CD14-positive monocyte (primary cell): ENCODE data around the gene NEUROD2. TPM values are rescaled to one million over a fixed set of nuclear protein-coding genes. Genes with fewer than 3 reads are reported as not detected.

Experiments used
- DNase-seq, 3 donors: peaks; one replicate each; pipeline ENCODE4 v3.0.0-alpha.2; 2011 to 2022
- H2AFZ ChIP-seq: 2 replicates; pipeline ENCODE4 v1.6.0; 2012; ENCODE audit warnings: mild to moderate bottlenecking, low read depth, low read length, inconsistent platforms; ENCODE audit not compliant: insufficient read depth, poor library complexity, severe bottlenecking
- H3K27ac ChIP-seq, 2 donors: 1 replicate in 1 of 2; 2 replicates in 1 of 2; pipeline ENCODE4 v1.5.1; 2012 to 2013; ENCODE audit warnings: low read length in 2 of 2, control low read depth in 1 of 2, inconsistent platforms in 1 of 2, low read depth in 1 of 2, mild to moderate bottlenecking in 1 of 2
- H3K27me3 ChIP-seq, 2 donors: one replicate each; pipeline versions ENCODE4 v1.6.0 to v1.6.1; 2011 to 2013; ENCODE audit warnings: low read length in 2 of 2; ENCODE audit not compliant: control insufficient read depth in 2 of 2, insufficient read depth in 2 of 2
- H3K36me3 ChIP-seq, 2 donors: replicated peaks in 1 of 2; 1 replicate in 1 of 2; 2 replicates in 1 of 2; pipeline versions ENCODE4 v1.5.1 to v1.6.1; 2012 to 2013; ENCODE audit warnings: low read length in 2 of 2, control low read depth in 1 of 2, inconsistent platforms in 1 of 2, mild to moderate bottlenecking in 1 of 2; ENCODE audit not compliant: insufficient read depth in 2 of 2, control insufficient read depth in 1 of 2
- H3K4me1 ChIP-seq, 2 donors: 1 replicate in 1 of 2; 2 replicates in 1 of 2; pipeline versions ENCODE4 v1.5.1 to v1.6.1; 2012 to 2013; ENCODE audit warnings: low read length in 2 of 2, control low read depth in 1 of 2, inconsistent platforms in 1 of 2, mild to moderate bottlenecking in 1 of 2, moderate library complexity in 1 of 2; ENCODE audit not compliant: insufficient read depth in 2 of 2, control insufficient read depth in 1 of 2
- H3K4me2 ChIP-seq: replicated peaks from 2 replicates; pipeline ENCODE3; 2012; ENCODE audit warnings: low read length, moderate library complexity, mild to moderate bottlenecking; ENCODE audit not compliant: poor library complexity, severe bottlenecking; ENCODE audit errors: extremely low read depth
- H3K4me3 ChIP-seq, 3 experiments: fragments of 200-600 bp in 1 of 3; sonication (generic) in 1 of 3; replicated peaks in 1 of 3; 1 replicate in 2 of 3; 2 replicates in 1 of 3; pipeline ENCODE4 v1.5.1; 2011 to 2013; ENCODE audit warnings: low read length in 3 of 3, mild to moderate bottlenecking in 3 of 3, control low read depth in 2 of 3, low read depth in 2 of 3, inconsistent platforms in 1 of 3, moderate library complexity in 1 of 3
- H3K79me2 ChIP-seq: 2 replicates; pipeline ENCODE4 v1.6.0; 2012; ENCODE audit warnings: mild to moderate bottlenecking, control low read depth, inconsistent platforms, low read length, moderate library complexity; ENCODE audit not compliant: insufficient read depth
- H3K9ac ChIP-seq: 2 replicates; pipeline ENCODE4 v1.6.0; 2017; ENCODE audit warnings: low read length, mild to moderate bottlenecking; ENCODE audit not compliant: insufficient read depth, poor library complexity, severe bottlenecking
- H3K9me3 ChIP-seq, 2 donors: replicated peaks in 1 of 2; 1 replicate in 1 of 2; 2 replicates in 1 of 2; pipeline versions ENCODE4 v1.5.1 to v1.6.1; 2012 to 2013; ENCODE audit warnings: low read length in 2 of 2, control low read depth in 1 of 2; ENCODE audit not compliant: control insufficient read depth in 1 of 2, insufficient read depth in 1 of 2
- H4K20me1 ChIP-seq: 2 replicates; pipeline ENCODE4 v1.6.0; 2012; ENCODE audit warnings: mild to moderate bottlenecking, low read length, control low read depth, moderate library complexity; ENCODE audit not compliant: insufficient read depth
- H3K27ac Mint-ChIP-seq, 7 donors: one replicate each; pipeline ENCODE4 v1.8.0; 2020; ENCODE audit warnings: mild to moderate bottlenecking in 7 of 7, mixed read lengths in 7 of 7, moderate library complexity in 6 of 7, inconsistent platforms in 2 of 7
- H3K27me3 Mint-ChIP-seq, 3 donors: one replicate each; pipeline ENCODE4 v1.8.0; 2021 to 2022; ENCODE audit warnings: low read depth in 3 of 3, mild to moderate bottlenecking in 3 of 3, mixed read lengths in 3 of 3, moderate library complexity in 3 of 3, inconsistent platforms in 1 of 3
- H3K36me3 Mint-ChIP-seq, 2 donors: one replicate each; pipeline ENCODE4 v1.8.0; 2020; ENCODE audit warnings: mixed read lengths in 2 of 2, inconsistent platforms in 1 of 2, mild to moderate bottlenecking in 1 of 2
- H3K4me1 Mint-ChIP-seq: one replicate; pipeline ENCODE4 v1.8.0; 2020; ENCODE audit warnings: mild to moderate bottlenecking, mixed read lengths
- H3K4me3 Mint-ChIP-seq, 2 donors: one replicate each; pipeline ENCODE4 v1.8.0; 2020; ENCODE audit warnings: mild to moderate bottlenecking in 2 of 2, mixed read lengths in 2 of 2, moderate library complexity in 1 of 2
- H3K9me3 Mint-ChIP-seq, 7 donors: one replicate each; pipeline ENCODE4 v1.8.0; 2020 to 2022; ENCODE audit warnings: mixed read lengths in 7 of 7, mild to moderate bottlenecking in 6 of 7, moderate library complexity in 6 of 7, inconsistent platforms in 2 of 7
- CTCF ChIP-seq: fragments of 200-600 bp; IDR thresholded peaks from one replicate; pipeline ENCODE4 v1.8.0; 2022; ENCODE audit warnings: antibody characterized with exemption, mild to moderate bottlenecking
- WGBS: methylation state at CpG from one replicate; pipeline ENCODE4 v1.1.5; 2013; ENCODE audit warnings: missing lambda C conversion rate; ENCODE audit not compliant: insufficient coverage; 5-methylcytosine and 5-hydroxymethylcytosine counted together
- intact Hi-C, 2 donors: fragments of 100-400 bp; cut with micrococcal nuclease; formaldehyde crosslinking; loops; one replicate each; pipeline versions ENCODE4 v1.15.0 to v1.15.1; 2023
- polyA plus RNA-seq, 3 donors: library from polyadenylated mRNA; depleted of rRNA in 1 of 3; unstranded in 2 of 3; stranded (reverse) in 1 of 3; fragments of 300-500 nt in 2 of 3; fragments of >200 nt in 1 of 3; fragmentation: Illumina TruSeq in 2 of 3; gene quantifications; 1 replicate in 2 of 3; 2 replicates in 1 of 3; pipeline ENCODE4 v1.2.3, GENCODE V29; 2012 to 2021

Gene NEUROD2
- polyA plus RNA-seq, 3 donors, result not detected

- intact Hi-C loops, result no loop called here
- 93% methylated on average over 3 of the region's 9 CpGs for WGBS
- H3K36me3 Mint-ChIP-seq, result peaks cover 70 to 77% of the 10 kb centered on the region in 2 donors
Measured at GRCh38 chr17:39568702-39569101, 39.0 kb downstream of the NEUROD2 start.

GRCh38 chr17:39566094-39566850 lies 41.4 kb downstream of the NEUROD2 start:
- Histone ChIP-seq H4K20me1 (peaks cover 11% of the 10 kb centered on the region), H3K4me3 (no peak overlapping the region), H3K27ac (no peak overlapping the region), H3K27me3 (no peaks in the 10 kb centered on the region), H2AFZ (no peak overlapping the region), H3K36me3 (peaks cover 40 to 81% of the 10 kb centered on the region in 2 donors), H3K4me1 (peaks cover 18 to 20% of the 10 kb centered on the region in 2 donors), H3K79me2 (no peaks in the 10 kb centered on the region), H3K9ac (no peak overlapping the region), H3K9me3 (peaks cover 0 to 5% of the 10 kb centered on the region in 2 donors), H3K4me2 (no peak overlapping the region)
- Mint-ChIP-seq H3K4me3 (no peak overlapping the region), H3K27ac (no peak overlapping the region), H3K36me3 (peaks cover 73 to 82% of the 10 kb centered on the region in 2 donors), H3K4me1 (peaks cover 18% of the 10 kb centered on the region), H3K9me3 (peaks cover 0 to 5% (median 3%) of the 10 kb centered on the region in 7 donors), H3K27me3 (peaks cover 0 to 3% (median 1%) of the 10 kb centered on the region in 3 donors)
- no peak for TF ChIP-seq CTCF
- intact Hi-C loops, result no loop called here
- DNase-seq, result no peak
- WGBS, result 98% methylated on average over 9 of the region's 11 CpGs

More at GRCh38 chr17:39568702-39569101, 39.0 kb downstream of the NEUROD2 start:
- Histone ChIP-seq H3K79me2 (no peaks in the 10 kb centered on the region), H3K4me3 (no peak overlapping the region), H3K27me3 (no peaks in the 10 kb centered on the region), H2AFZ (no peak overlapping the region), H3K9ac (no peak overlapping the region), H3K4me1 (peaks cover 19 to 25% of the 10 kb centered on the region in 2 donors), H4K20me1 (peaks cover 11% of the 10 kb centered on the region), H3K4me2 (no peak overlapping the region), H3K9me3 (peaks cover 0 to 5% of the 10 kb centered on the region in 2 donors), H3K36me3 (peaks cover 33 to 71% of the 10 kb centered on the region in 2 donors), H3K27ac (no peak overlapping the region)
- Mint-ChIP-seq H3K4me1 (peaks cover 22% of the 10 kb centered on the region), H3K27me3 (peaks cover 3 to 8% (median 7%) of the 10 kb centered on the region in 3 donors), H3K27ac (peak overlapping the region in 2 of 7 donors; percentile 42 to 51), H3K4me3 (no peak overlapping the region), H3K9me3 (peaks cover 0 to 9% (median 6%) of the 10 kb centered on the region in 7 donors)
- no peak for TF ChIP-seq CTCF
- no peak for DNase-seq
